ENCODE data around the gene ADAR.

GRCh38 chr1:154536570-154536969 lies 71.4 kb downstream of the ADAR start:
- no peak for TF ChIP-seq GATA3 (IDR thresholded peaks at IDR 0.05; ENCODE audit: low read depth, low read length)
- no peak for TF ChIP-seq GATA2 (IDR thresholded peaks at IDR 0.05; ENCODE audit: low read depth, low read length)
